Measurements from ENCODE around the gene EDIL3. TPM values are rescaled to one million over a fixed set of nuclear protein-coding genes. Genes with fewer than 3 reads are reported as not detected.

EDIL3 gene
- total and polyA plus RNA-seq, 2 donors (not counting 3 experiments of a cell fraction or from before 2014, with no cell fraction given) = 9.1 to 28.8 TPM

DNA sequence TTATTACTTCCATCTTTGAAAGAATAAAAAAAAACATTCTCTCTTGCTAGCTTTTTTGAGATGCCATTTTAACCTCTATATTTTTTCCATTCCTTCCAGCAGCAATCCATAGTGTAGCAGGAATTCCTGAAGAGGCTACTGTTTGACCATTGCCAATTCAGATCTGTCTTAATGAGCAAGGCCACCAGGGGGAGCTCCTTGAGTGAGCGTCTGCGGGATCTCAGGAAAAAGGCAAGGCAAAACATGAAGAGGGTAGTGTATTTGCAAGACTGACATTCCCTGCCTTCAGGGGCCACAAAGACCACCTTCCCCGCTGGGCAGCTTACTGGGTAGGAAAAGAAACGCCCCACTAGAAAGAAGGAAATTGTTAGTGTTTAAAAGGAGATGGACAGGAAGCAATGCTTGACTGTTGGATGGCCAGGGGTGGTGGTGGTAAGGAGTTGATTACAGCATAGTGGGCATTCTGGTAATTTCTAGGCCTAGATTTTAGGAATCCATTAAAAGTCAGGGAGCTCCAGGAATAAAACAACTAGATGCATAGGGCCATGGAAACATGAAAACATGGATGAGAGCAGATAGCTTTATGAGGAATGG, 457.4 kb downstream of the EDIL3 start:
- Histone ChIP-seq H2AFZ (ENCODE audit: low read depth, low read length) (peak overlapping the region; percentile 20), H3K4me1 (ENCODE audit: control insufficient read depth, extremely low read depth, insufficient read depth, low read length) (peaks cover 5% of the 10 kb centered on the region), H3K4me2 (ENCODE audit: insufficient read depth, low read length) (no peak overlapping the region), H3K27me3 (ENCODE audit: control insufficient read depth in 2 of 2, insufficient read depth in 2 of 2, low read length in 2 of 2) (peaks cover 0 to 3% of the 10 kb centered on the region in 2 experiments), H3K27ac (ENCODE audit: insufficient read depth, low read depth, low read length) (no peak overlapping the region), H3K79me2 (ENCODE audit: control insufficient read depth, insufficient read depth, low read length) (no peaks in the 10 kb centered on the region), H3K36me3 (ENCODE audit: control insufficient read depth in 2 of 2, extremely low read depth in 1 of 2, insufficient read depth in 2 of 2, low read length in 2 of 2) (no peaks in the 10 kb centered on the region), H3K9me1 (replicated peaks; ENCODE audit: control insufficient read depth, extremely low read depth, insufficient read depth, low read length) (no peaks in the 10 kb centered on the region), H3K4me3 (replicated peaks in 1 of 3; ENCODE audit: insufficient read depth in 1 of 3, low read depth in 1 of 3, low read length in 3 of 3) (no peak overlapping the region), H4K20me1 (replicated peaks; ENCODE audit: control insufficient read depth, extremely low read depth, insufficient read depth, low read length) (no peaks in the 10 kb centered on the region), H3K9ac (replicated peaks; ENCODE audit: extremely low read depth, insufficient read depth, low read length) (no peak overlapping the region), H3K9me3 (replicated peaks; ENCODE audit: control insufficient read depth, insufficient read depth, low read length) (no peaks in the 10 kb centered on the region)
- DNase-seq (ENCODE audit: low read depth, low spot score) (peak; percentile 75), FAIRE-seq (peak; percentile 85)
- dilution Hi-C loops (cut with MboI; ENCODE audit: extremely low pct_ligation_motif_present, low sequenced_read_pairs) = no loop called here
- POLR2A ChIA-PET = no interaction called here
- intact Hi-C loops (cut with micrococcal nuclease) = loop anchor here (1.0 to 10.0 kb wide), 8 partner anchors 102 to 1122 kb away; no protein-coding TSS in a partner anchor
- BruUV-seq (replicated peaks) = no TSS peak
- TF ChIP-seq EZH2 (IDR thresholded peaks at IDR 0.05; ENCODE audit: borderline replicate concordance, low read depth, low read length, severe bottlenecking) (no peak), POLR2A (IDR thresholded peaks at IDR 0.05; ENCODE audit: low read depth, low read length) (no peak), FOS (IDR thresholded peaks at IDR 0.05; ENCODE audit: borderline replicate concordance, insufficient read depth, low read length) (no peak), POLR2AphosphoS5 (IDR thresholded peaks at IDR 0.05; ENCODE audit: insufficient read depth, low read depth, low read length) (no peak), JUN (IDR thresholded peaks at IDR 0.05; ENCODE audit: borderline replicate concordance, insufficient read depth, insufficient read length, low read depth) (no peak)
- TF ChIP-seq, protein P1, sequence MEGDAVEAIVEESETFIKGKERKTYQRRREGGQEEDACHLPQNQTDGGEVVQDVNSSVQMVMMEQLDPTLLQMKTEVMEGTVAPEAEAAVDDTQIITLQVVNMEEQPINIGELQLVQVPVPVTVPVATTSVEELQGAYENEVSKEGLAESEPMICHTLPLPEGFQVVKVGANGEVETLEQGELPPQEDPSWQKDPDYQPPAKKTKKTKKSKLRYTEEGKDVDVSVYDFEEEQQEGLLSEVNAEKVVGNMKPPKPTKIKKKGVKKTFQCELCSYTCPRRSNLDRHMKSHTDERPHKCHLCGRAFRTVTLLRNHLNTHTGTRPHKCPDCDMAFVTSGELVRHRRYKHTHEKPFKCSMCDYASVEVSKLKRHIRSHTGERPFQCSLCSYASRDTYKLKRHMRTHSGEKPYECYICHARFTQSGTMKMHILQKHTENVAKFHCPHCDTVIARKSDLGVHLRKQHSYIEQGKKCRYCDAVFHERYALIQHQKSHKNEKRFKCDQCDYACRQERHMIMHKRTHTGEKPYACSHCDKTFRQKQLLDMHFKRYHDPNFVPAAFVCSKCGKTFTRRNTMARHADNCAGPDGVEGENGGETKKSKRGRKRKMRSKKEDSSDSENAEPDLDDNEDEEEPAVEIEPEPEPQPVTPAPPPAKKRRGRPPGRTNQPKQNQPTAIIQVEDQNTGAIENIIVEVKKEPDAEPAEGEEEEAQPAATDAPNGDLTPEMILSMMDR (IDR thresholded peaks at IDR 0.05; ENCODE audit: extremely low read depth in 1 of 2, insufficient read depth in 1 of 2, low read depth in 1 of 2, low read length in 2 of 2) = peak; percentile 76 to 84
- CTCF ChIA-PET = interaction anchor here (0.6 to 4.0 kb wide), 49 partner anchors 9 to 1122 kb away, joined by 3 to 41 read pairs (median 4); partner anchors contain the start of gene HAPLN1
